BJ (cell line): ENCODE data around the gene OLAH. TPM values are rescaled to one million over a fixed set of nuclear protein-coding genes. Genes with fewer than 3 reads are reported as not detected.

Experiments
- CTCF ChIA-PET: fragments of 350-600 bp; formaldehyde crosslinking; extraction: SDS; loops from one replicate; lab custom pipeline; 2021; ENCODE audit warnings: antibody characterized with exemption, inconsistent platforms; lab: Yijun Ruan, JAX
- POLR2A ChIA-PET: fragments of 300-600 bp; sonication (Branson Sonifier 250); formaldehyde crosslinking; extraction: SDS; loops from one replicate; lab custom pipeline; 2021; ENCODE audit warnings: antibody characterized with exemption; lab: Charles Lee
- DNase-seq: peaks from one replicate; pipeline ENCODE4 v3.0.0-alpha.2; 2011; ENCODE audit warnings: low read depth
- H3K27me3 ChIP-seq: 2 replicates; pipeline ENCODE4 v1.6.0; 2011; ENCODE audit warnings: low read length; ENCODE audit not compliant: control insufficient read depth, insufficient read depth
- H3K36me3 ChIP-seq: 2 replicates; pipeline ENCODE4 v1.5.1; 2011; ENCODE audit warnings: low read length; ENCODE audit not compliant: control insufficient read depth, insufficient read depth
- H3K4me3 ChIP-seq: 2 replicates; pipeline ENCODE4 v1.5.1; 2011; ENCODE audit warnings: low read depth, mild to moderate bottlenecking, control low read depth, low read length
- CTCF ChIP-seq: IDR thresholded peaks from 2 replicates; pipeline ENCODE4 v1.5.1; 2011; ENCODE audit warnings: low read depth, mild to moderate bottlenecking, control low read depth, inconsistent platforms, low read length, moderate library complexity; ENCODE audit not compliant: insufficient read depth
- polyA plus RNA-seq: library from polyadenylated mRNA; depleted of rRNA; stranded (reverse); fragments of >200 nt; gene quantifications from 2 replicates; pipeline ENCODE4 v1.2.3, GENCODE V29; 2011

The OLAH gene
- polyA plus RNA-seq, 1 experiment = 0.29 TPM

GRCh38 chr10:15072358-15072757 lies 28.6 kb downstream of the OLAH start:
- DNase-seq = no peak
- Histone ChIP-seq H3K4me3 (no peak overlapping the region), H3K27me3 (no peaks in the 10 kb centered on the region), H3K36me3 (no peaks in the 10 kb centered on the region)
- TF ChIP-seq CTCF = no peak
- ChIA-PET CTCF (no interaction called here), POLR2A (no interaction called here)

DNA sequence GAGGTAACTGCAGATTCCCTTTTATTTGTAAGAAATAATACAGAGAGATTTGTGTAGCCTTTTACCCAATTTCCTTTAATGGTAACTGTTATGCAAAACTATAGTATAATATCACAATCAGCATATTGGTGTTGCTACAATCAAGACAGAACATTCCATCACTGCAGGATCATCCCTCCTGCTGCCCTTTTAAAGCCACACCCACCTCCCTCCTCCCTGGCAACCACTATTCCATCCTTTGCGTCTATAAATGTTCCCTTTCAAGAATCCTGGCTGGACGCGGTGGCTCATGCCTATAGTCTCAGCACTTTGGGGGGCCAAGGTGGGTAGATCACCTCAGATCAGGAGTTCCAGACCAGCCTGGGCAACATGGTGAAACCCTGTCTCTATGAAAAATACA lies 31.7 kb downstream of the OLAH start:
- Histone ChIP-seq H3K27me3 (no peaks in the 10 kb centered on the region), H3K4me3 (no peak overlapping the region), H3K36me3 (no peaks in the 10 kb centered on the region)
- CTCF ChIA-PET = no interaction called here
- no peak for TF ChIP-seq CTCF
- POLR2A ChIA-PET = no interaction called here
- DNase-seq = no peak

DNA sequence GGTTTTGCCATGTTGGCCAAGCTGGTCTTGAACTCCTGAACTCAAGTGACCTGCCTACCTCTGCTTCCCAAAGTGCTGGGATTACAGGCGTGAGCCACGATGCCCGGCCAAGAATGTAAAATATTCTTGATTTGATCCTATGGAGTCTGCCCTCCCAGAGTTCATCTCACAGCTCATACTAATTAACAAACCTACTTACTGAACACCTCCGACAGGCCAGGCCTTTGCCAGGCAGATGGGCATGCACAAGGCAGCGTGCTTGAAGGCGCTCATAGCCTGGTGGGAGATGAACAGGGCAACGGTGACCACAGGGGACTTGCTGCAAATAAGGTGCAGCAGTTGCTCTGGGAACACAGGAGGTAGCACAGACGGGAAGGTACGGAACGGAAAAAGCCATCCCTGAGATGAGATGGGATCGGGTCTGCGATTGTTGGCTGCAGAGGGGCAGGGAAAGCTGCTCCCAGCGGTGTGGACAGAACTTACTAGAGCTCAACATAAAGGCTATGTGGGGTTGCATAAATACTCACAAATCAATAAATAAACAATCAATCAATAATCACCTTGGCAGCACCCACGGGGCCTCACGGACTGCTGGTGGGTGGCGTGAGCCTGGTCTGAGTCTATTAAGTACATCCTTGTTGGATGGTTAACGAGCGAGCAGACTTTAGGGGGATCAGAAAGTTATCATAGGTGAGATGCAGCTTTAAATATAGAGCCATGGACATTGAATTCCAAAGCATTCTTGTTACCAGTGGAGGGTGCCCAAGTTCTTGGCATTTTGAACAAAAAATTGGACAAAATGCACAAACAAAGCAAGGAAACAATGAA lies 40.1 kb downstream of the OLAH start:
- H3K4me3 ChIP-seq = peak overlapping the region; percentile 45
- no peak for DNase-seq
- no peak for TF ChIP-seq CTCF
- H3K36me3 ChIP-seq = no peaks in the 10 kb centered on the region
- CTCF ChIA-PET = interaction anchor here (0.8 to 1.2 kb wide), 2 partner anchors 15 to 23 kb away, joined by 3 to 4 read pairs; no protein-coding TSS in a partner anchor
- POLR2A ChIA-PET = no interaction called here
- no peaks in the 10 kb centered on the region for H3K27me3 ChIP-seq

- ChIA-PET CTCF (interaction anchor here (0.8 kb wide), 1 partner anchor 15 kb away, joined by 3 read pairs; no protein-coding TSS in a partner anchor), POLR2A (no interaction called here)
- TF ChIP-seq CTCF = peak; percentile 26; the same call in 1 of the 2 replicates
- Histone ChIP-seq H3K4me3 (peak overlapping the region; percentile 45), H3K27me3 (no peaks in the 10 kb centered on the region), H3K36me3 (no peaks in the 10 kb centered on the region)
- peak; percentile 81 for DNase-seq
Observed at GRCh38 chr10:15084502-15084922, 40.8 kb downstream of the OLAH start.

GRCh38 chr10:15088428-15089261 lies 44.9 kb downstream of the OLAH start, which contains the start of gene ACBD7:
ACBD7 (minus strand) TSS chr10:15088776; CDS start chr10:15088728, 48 bp downstream.
- peak; percentile 23 for DNase-seq
- Histone ChIP-seq H3K27me3 (no peaks in the 10 kb centered on the region), H3K4me3 (peak within 1 kb of the TSS; percentile 71), H3K36me3 (no peaks in the 10 kb centered on the region)
- POLR2A ChIA-PET = no interaction called here
- CTCF ChIA-PET = no interaction called here
- TF ChIP-seq CTCF = peak; percentile 27; the same call in 1 of the 2 replicates
